ENCODE data around the gene DCBLD2.

DCBLD2 gene

DNA sequence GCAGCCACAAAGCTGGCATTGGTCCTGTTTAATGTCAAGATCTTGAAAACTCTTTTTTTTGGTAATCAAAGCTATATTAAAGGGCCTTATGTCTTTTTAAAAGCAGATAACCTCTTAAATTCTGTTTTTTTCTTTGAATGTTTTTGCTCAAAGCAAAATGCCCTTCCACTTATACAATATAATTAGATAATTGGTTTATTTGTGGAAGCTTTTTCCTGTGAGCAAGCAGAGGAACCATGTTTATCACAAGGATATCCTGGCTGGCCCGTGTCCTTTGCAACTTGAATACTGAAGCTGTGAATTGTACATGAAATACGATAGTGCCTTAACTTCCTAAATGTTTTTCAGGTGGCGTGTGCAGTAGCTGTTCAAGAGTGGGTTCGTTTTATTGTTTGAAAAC, 135.8 kb downstream of the DCBLD2 start:
- Mint-ChIP-seq H3K9me3 (no peaks in the 10 kb centered on the region), H3K36me3 (ENCODE audit: low read depth) (no peaks in the 10 kb centered on the region), H3K27me3 (ENCODE audit: low read depth) (peaks cover 21% of the 10 kb centered on the region), H3K4me1 (ENCODE audit: low read depth) (peaks cover 5% of the 10 kb centered on the region), H3K4me3 (no peak overlapping the region), H3K27ac (no peak overlapping the region)

DNA sequence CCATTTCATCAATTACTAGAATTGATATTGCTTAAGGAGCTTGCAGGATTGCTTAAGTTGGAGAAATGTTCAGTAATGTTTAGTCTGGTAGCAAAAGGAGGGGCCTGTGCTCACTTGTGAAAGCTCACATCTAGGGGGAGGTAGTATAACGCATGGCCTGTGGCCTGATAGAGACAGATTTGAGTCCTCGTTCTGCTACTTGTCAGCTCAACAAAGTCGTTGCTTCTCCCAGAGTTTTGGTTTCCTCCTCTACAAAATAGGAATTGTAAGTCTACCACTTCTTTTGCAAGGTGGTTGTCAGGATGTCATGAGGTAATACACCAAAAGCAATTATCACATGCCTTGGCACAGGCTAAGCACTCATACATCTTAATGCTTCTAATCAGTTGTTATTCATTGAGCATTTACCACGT, 137.0 kb downstream of the DCBLD2 start:
- H3K9me3 Mint-ChIP-seq: no peaks in the 10 kb centered on the region
- no peak overlapping the region for H3K27ac Mint-ChIP-seq
- no peaks in the 10 kb centered on the region for H3K36me3 Mint-ChIP-seq (ENCODE audit: low read depth)
- H3K4me1 Mint-ChIP-seq (ENCODE audit: low read depth): peaks cover 3% of the 10 kb centered on the region
- H3K4me3 Mint-ChIP-seq: no peak overlapping the region
- peaks cover 12% of the 10 kb centered on the region for H3K27me3 Mint-ChIP-seq (ENCODE audit: low read depth)

DNA sequence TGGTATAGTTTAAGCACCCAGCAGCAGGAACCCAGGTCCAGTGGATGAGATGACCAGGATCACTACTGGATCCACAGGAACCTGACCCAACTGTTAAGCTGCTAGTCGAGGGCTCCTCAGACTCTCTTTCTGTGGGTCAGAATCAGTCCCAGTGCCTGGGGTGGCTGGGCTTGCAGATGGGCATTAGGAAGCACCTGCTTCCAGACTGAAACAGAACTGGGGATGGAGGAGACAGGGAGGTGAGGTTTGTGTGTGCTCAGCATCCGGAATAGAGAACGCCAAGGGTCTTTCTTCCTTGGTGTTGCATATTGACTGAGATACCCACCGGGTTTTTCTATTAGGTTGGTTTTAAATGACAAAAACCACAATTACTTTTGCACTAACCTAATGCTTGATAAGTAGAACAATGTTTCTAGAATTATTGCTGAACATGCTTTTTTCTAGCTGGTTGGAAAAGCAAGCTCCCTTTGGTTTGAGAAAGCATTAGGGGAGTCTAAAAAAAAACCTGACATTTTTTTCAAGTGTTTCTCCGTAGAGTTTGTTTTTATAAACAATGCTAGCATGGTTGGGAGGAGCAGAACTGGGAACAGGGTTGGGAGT, 137.6 kb downstream of the DCBLD2 start:
- Mint-ChIP-seq H3K9me3 (no peaks in the 10 kb centered on the region), H3K4me3 (no peak overlapping the region), H3K4me1 (ENCODE audit: low read depth) (peaks cover 3% of the 10 kb centered on the region), H3K36me3 (ENCODE audit: low read depth) (no peaks in the 10 kb centered on the region), H3K27me3 (ENCODE audit: low read depth) (peaks cover 12% of the 10 kb centered on the region), H3K27ac (no peak overlapping the region)

DNA sequence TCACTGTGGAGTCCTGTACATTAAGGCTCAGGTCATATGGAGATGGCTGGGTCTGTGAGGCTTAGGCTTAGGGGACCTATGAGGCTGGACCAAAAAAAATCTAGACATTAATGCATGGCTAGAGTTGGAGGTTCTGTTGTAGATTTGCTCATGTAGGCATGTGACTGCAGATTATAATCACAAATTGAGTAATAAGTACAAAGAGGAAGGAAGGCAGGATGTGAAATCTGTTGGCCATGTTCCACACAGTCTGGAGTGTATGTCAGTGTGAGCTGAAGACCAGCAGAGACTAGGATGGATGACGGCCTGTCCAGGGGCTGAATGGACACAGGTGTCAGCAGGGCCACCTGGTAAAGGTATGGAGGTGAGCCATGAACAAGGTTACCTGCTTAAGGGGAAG, 138.4 kb downstream of the DCBLD2 start, which contains the start of gene ST3GAL6:
ST3GAL6 (plus strand) TSS at position 265 of the 400 bp plus-strand sequence. CDS start 5,101 bp downstream, outside the sequence.
- no peak within 1 kb of the TSS for H3K27ac Mint-ChIP-seq
- H3K4me3 Mint-ChIP-seq: no peak within 1 kb of the TSS
- no peaks in the 10 kb centered on the region for H3K36me3 Mint-ChIP-seq (ENCODE audit: low read depth)
- peaks cover 12% of the 10 kb centered on the region for H3K27me3 Mint-ChIP-seq (ENCODE audit: low read depth)
- H3K9me3 Mint-ChIP-seq: no peaks in the 10 kb centered on the region
- H3K4me1 Mint-ChIP-seq (ENCODE audit: low read depth): peaks cover 3% of the 10 kb centered on the region

DNA sequence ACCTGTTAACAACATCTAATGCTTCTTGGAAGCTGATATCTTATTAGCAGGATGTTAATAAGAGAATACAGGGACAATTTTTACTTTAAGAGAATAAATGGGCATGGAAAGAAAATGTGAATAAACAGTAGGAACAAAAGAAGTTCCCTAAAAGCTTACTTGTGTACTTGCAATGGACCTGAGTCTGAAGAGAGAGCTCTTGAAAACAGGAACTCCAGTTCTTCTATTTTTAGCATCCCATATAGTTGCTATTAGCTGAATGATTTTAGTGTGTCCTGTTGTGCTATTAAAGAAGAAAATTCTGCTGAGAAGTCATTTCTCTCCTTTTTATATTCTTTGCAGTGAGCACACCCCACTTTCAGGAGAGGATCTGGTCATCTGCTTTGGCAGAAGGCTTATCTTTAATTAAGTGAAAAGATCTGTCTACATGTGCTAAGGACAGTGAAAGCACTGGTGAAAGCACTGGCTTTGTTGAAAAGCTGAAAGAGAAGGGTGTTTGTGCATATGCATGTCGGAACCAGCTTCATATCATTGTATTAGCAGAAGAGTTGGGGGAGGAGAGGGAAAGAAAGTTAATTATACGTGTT, 139.8 kb downstream of the DCBLD2 start:
- Mint-ChIP-seq H3K4me1 (ENCODE audit: low read depth) (peaks cover 3% of the 10 kb centered on the region), H3K36me3 (ENCODE audit: low read depth) (no peaks in the 10 kb centered on the region), H3K9me3 (no peaks in the 10 kb centered on the region), H3K27me3 (ENCODE audit: low read depth) (peaks cover 12% of the 10 kb centered on the region), H3K4me3 (no peak overlapping the region), H3K27ac (no peak overlapping the region)

DNA sequence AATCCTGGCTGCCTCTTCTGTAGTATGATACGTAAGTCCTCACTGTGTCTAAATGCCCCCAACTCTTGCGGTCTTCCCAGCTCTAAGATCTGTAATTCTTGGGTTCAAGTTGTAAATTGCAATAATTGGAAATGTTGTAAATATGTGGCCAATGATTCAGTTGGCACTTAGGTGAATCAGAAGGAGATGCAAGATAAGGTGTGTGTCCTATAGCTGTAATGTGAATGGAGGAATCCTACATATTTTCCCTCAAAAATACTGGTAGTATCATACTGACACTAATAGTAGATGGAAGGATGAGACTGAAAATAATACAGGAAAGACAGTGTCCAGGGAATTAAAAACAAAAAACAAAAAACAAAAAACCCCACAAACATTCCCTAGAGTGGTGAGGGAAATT, 141.9 kb downstream of the DCBLD2 start:
- H3K4me3 Mint-ChIP-seq: no peak overlapping the region
- H3K27me3 Mint-ChIP-seq (ENCODE audit: low read depth): peaks cover 19% of the 10 kb centered on the region
- H3K4me1 Mint-ChIP-seq (ENCODE audit: low read depth): peaks cover 3% of the 10 kb centered on the region
- H3K27ac Mint-ChIP-seq: no peak overlapping the region
- H3K36me3 Mint-ChIP-seq (ENCODE audit: low read depth): no peaks in the 10 kb centered on the region
- H3K9me3 Mint-ChIP-seq: no peaks in the 10 kb centered on the region

DNA sequence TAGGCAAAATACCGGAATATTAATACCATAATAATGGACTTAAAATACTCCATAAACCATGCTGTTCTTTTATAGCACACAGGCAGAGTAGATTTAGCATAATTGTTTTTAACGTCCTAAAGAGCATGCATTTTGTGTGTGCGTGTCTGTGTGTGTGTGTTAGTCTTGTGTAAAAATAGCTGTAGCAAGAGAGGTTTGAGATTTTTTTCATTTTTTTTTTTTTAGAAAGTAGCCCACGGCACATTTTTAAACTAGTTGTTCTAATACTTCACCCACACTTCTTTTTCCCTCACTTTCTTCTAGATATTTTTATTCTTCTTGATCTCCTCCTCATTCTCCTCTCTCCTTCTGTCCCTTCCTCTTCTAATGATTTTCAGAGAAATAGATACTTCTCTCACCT, 145.9 kb downstream of the DCBLD2 start:
- peaks cover 11% of the 10 kb centered on the region for H3K27me3 Mint-ChIP-seq (ENCODE audit: low read depth)
- no peaks in the 10 kb centered on the region for H3K4me1 Mint-ChIP-seq (ENCODE audit: low read depth)
- no peaks in the 10 kb centered on the region for H3K36me3 Mint-ChIP-seq (ENCODE audit: low read depth)
- no peak overlapping the region for H3K4me3 Mint-ChIP-seq
- no peaks in the 10 kb centered on the region for H3K9me3 Mint-ChIP-seq
- H3K27ac Mint-ChIP-seq: no peak overlapping the region

DNA sequence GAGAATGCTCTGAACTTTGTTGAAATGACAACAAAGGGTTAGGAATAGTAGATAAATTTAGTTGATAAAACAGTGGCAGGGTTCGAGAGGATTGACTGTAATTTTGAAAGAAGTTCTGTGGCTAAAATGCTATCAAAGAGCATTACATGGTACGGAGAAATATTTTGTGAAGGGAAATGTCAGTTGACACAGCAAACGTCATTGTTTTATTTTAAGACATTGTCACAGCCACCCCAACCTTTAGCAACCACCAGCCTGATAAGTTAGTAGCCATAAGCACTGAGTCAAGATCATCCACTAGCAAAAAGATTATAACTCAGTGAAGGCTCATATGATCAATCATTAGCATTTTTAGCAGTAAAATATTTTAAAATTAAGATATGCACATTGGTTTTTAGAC, 147.0 kb downstream of the DCBLD2 start:
- Mint-ChIP-seq H3K4me3 (no peak overlapping the region), H3K36me3 (ENCODE audit: low read depth) (no peaks in the 10 kb centered on the region), H3K27ac (no peak overlapping the region), H3K27me3 (ENCODE audit: low read depth) (peaks cover 16% of the 10 kb centered on the region), H3K4me1 (ENCODE audit: low read depth) (no peaks in the 10 kb centered on the region), H3K9me3 (no peaks in the 10 kb centered on the region)

DNA sequence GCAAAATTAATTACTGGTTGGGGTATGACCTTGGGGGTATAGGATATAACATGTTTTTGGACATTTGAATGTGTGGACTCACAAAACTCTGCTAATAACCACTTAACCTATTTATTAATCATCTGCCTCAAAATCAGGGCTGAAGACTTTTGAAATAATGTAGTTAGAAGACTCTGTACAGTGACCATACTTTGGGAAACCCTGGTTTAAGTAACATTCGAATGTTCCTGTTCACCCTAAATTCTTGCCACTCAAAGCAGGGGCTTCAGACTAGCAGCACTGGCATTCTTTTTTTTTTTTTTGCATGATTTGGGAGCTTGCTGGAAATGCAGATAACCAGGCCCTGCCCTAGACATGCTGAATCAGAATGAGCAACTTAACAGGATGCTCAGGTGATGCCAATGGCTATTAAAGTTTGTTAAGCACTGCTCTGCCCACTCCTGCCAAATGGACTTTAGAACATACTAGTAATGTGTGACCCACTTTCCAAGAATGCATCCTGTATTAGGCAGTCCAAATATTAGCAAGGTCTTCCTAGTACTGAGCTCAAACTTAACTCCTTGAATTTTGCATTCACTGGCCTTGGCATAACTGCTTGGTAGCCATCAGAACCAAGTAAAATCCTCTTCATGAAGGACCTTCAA, 151.1 kb downstream of the DCBLD2 start:
- no peaks in the 10 kb centered on the region for H3K9me3 Mint-ChIP-seq
- no peak overlapping the region for H3K27ac Mint-ChIP-seq
- no peaks in the 10 kb centered on the region for H3K4me1 Mint-ChIP-seq (ENCODE audit: low read depth)
- H3K4me3 Mint-ChIP-seq: no peak overlapping the region
- H3K36me3 Mint-ChIP-seq (ENCODE audit: low read depth): no peaks in the 10 kb centered on the region
- peaks cover 20% of the 10 kb centered on the region for H3K27me3 Mint-ChIP-seq (ENCODE audit: low read depth)

DNA sequence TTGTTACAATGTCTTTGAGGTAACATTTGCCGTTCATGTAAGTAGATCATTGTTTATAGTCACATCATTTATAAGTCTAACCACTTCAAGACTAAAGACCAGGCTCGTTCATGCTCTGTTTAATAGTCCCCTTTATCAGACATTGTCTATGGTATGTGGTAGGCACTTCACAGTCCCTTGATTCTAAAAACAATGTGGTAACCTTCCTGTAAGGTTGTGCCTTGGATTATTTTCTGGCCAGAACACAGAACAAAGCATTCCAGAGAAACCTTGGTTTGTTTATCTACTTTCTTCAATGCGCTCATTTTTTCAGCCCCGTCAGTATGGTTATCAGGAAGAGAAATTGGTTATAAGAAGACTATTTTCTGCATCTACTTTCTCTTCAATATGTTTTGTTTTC, 154.6 kb downstream of the DCBLD2 start:
- H3K4me1 Mint-ChIP-seq (ENCODE audit: low read depth): no peaks in the 10 kb centered on the region
- H3K27me3 Mint-ChIP-seq (ENCODE audit: low read depth): peaks cover 22% of the 10 kb centered on the region
- H3K27ac Mint-ChIP-seq: no peak overlapping the region

DNA sequence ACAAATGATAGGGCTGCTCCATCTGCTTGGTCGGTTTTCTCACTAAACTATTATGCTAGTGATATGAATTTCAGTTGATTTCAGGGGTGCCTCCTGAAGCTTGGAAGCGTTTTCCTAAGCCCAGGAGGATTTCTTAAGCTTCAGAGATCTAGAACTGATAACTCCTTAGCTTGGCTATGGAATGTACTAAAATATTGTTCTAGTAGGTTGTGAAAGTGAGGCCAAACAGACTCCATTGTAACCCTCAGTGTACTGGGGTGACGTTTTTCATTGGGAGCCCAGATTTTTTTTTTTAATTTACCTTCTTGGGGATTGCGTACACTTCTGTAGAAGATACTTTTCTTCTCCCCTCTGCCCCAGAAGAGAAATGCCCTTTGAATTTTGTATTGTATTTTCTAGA, 155.4 kb downstream of the DCBLD2 start:
- H3K9me3 Mint-ChIP-seq: no peaks in the 10 kb centered on the region
- H3K27me3 Mint-ChIP-seq (ENCODE audit: low read depth): peaks cover 25% of the 10 kb centered on the region
- H3K4me3 Mint-ChIP-seq: no peak overlapping the region
- no peaks in the 10 kb centered on the region for H3K36me3 Mint-ChIP-seq (ENCODE audit: low read depth)
- H3K4me1 Mint-ChIP-seq (ENCODE audit: low read depth): no peaks in the 10 kb centered on the region
- H3K27ac Mint-ChIP-seq: no peak overlapping the region

More for the DNA sequence above, 154.6 kb downstream of the DCBLD2 start:
- no peak overlapping the region for H3K4me3 Mint-ChIP-seq
- no peaks in the 10 kb centered on the region for H3K36me3 Mint-ChIP-seq (ENCODE audit: low read depth)
- H3K9me3 Mint-ChIP-seq: no peaks in the 10 kb centered on the region

Measured in T-helper 1 cell treated with Interleukin-12 subunit alpha and Interleukin-12 subunit beta and Interleukin-4 antibody, amounts not matched to agents 30 μg/mL and 1 μg/mL, for 36 hours (primary cell).